SK-N-SH (cell line): ENCODE measurements around the gene SAYSD1. TPM values are rescaled to one million over a fixed set of nuclear protein-coding genes. Genes with fewer than 3 reads are reported as not detected.

ENCODE experiments used
- CHD2 ChIP-seq: fragments of 150-350 bp; IDR thresholded peaks from 2 replicates; pipeline ENCODE4 v1.6.1; 2018; ENCODE audit warnings: low read length; ENCODE audit not compliant: partially characterized antibody
- ELF1 ChIP-seq: IDR thresholded peaks from 2 replicates; pipeline ENCODE4 v1.4.0; 2012
- EP300 ChIP-seq, 2 experiments: IDR thresholded peaks; 2 replicates each; pipeline versions ENCODE4 v1.4.0 to v1.6.1; 2012; ENCODE audit warnings: borderline replicate concordance in 1 of 2, low read depth in 1 of 2, low read length in 1 of 2
- EZH2phosphoT487 ChIP-seq: fragments of 200-600 bp; sonication (generic); IDR thresholded peaks from 2 replicates; pipeline ENCODE4 v1.6.1; 2017; ENCODE audit warnings: low read depth, mixed run types, mild to moderate bottlenecking, antibody characterized with exemption, moderate library complexity, borderline replicate concordance
- FOSL2 ChIP-seq: IDR thresholded peaks from 2 replicates; pipeline ENCODE4 v1.4.0; 2012; ENCODE audit warnings: low read depth, mild to moderate bottlenecking, moderate library complexity, borderline replicate concordance
- FOXJ3 ChIP-seq: sonication (generic); formaldehyde crosslinking; IDR thresholded peaks from 2 replicates; pipeline ENCODE4 v1.5.1; 2020; ENCODE audit warnings: mild to moderate bottlenecking, missing genetic modification reagents
- FOXM1 ChIP-seq: IDR thresholded peaks from 2 replicates; pipeline ENCODE4 v1.4.0; 2012; ENCODE audit warnings: low read depth, mild to moderate bottlenecking
- GABPA ChIP-seq: IDR thresholded peaks from 2 replicates; pipeline ENCODE4 v1.4.0; 2012; ENCODE audit warnings: low read depth, mild to moderate bottlenecking
- JUND ChIP-seq: IDR thresholded peaks from 2 replicates; pipeline ENCODE4 v1.4.0; 2012
- MEF2A ChIP-seq: IDR thresholded peaks from 2 replicates; pipeline ENCODE4 v1.4.0; 2012; ENCODE audit warnings: low read depth, borderline replicate concordance
- NFIC ChIP-seq: IDR thresholded peaks from 2 replicates; pipeline ENCODE4 v1.4.0; 2012; ENCODE audit warnings: borderline replicate concordance
- POLR2AphosphoS5 ChIP-seq: IDR thresholded peaks from 2 replicates; pipeline ENCODE4 v1.6.1; 2012; ENCODE audit warnings: low read depth, low read length
- RAD21 ChIP-seq: IDR thresholded peaks from 2 replicates; pipeline ENCODE4 v1.6.1; 2012; ENCODE audit warnings: mild to moderate bottlenecking, low read length
- RCOR1 ChIP-seq: fragments of 150-350 bp; IDR thresholded peaks from 2 replicates; pipeline ENCODE4 v1.6.1; 2017; ENCODE audit warnings: antibody characterized with exemption, low read length
- RFX5 ChIP-seq: IDR thresholded peaks from 2 replicates; pipeline ENCODE4 v1.6.1; 2012; ENCODE audit warnings: mild to moderate bottlenecking, improper control_type of control experiment, low read length
- RXRA ChIP-seq: IDR thresholded peaks from 2 replicates; pipeline ENCODE4 v1.4.0; 2012; ENCODE audit warnings: low read depth, mild to moderate bottlenecking, borderline replicate concordance
- SIN3A ChIP-seq: IDR thresholded peaks from 2 replicates; pipeline ENCODE4 v1.6.1; 2012; ENCODE audit warnings: low read depth, mild to moderate bottlenecking, low read length, moderate library complexity, borderline replicate concordance
- TAF1 ChIP-seq: IDR thresholded peaks from 2 replicates; pipeline ENCODE4 v1.6.1; 2012; ENCODE audit warnings: low read depth, mild to moderate bottlenecking, low read length, moderate library complexity, borderline replicate concordance
- TEAD4 ChIP-seq: IDR thresholded peaks from 2 replicates; pipeline ENCODE4 v1.4.0; 2012; ENCODE audit warnings: mild to moderate bottlenecking, borderline replicate concordance; ENCODE audit not compliant: insufficient read depth
- YY1 ChIP-seq: IDR thresholded peaks from 2 replicates; pipeline ENCODE4 v1.4.0; 2012; ENCODE audit warnings: low read depth, mild to moderate bottlenecking
- polyA plus RNA-seq, 3 experiments: library from polyadenylated mRNA; depleted of rRNA; stranded (reverse); fragments of >200 nt; gene quantifications; 2 replicates each; pipeline ENCODE4 v1.2.3, GENCODE V29; 2012
- TF ChIP-seq, protein P1 (sequence below): fragments of 150-350 bp; IDR thresholded peaks from 2 replicates; pipeline ENCODE4 v1.6.1; 2017; ENCODE audit warnings: antibody characterized with exemption, low read length, low read depth, borderline replicate concordance
- TF ChIP-seq, protein P2 (sequence below): fragments of 200-600 bp; sonication (generic); IDR thresholded peaks from 2 replicates; pipeline ENCODE4 v1.6.1; 2017; ENCODE audit warnings: antibody characterized with exemption, mild to moderate bottlenecking, moderate library complexity
- TF ChIP-seq, protein P3 (sequence below): fragments of 150-350 bp; IDR thresholded peaks from 2 replicates; pipeline ENCODE4 v1.6.1; 2016; ENCODE audit warnings: mild to moderate bottlenecking, low read depth, low read length
- TF ChIP-seq, protein P4 (sequence below): IDR thresholded peaks from 2 replicates; pipeline ENCODE4 v1.4.0; 2012; ENCODE audit warnings: low read depth
- TF ChIP-seq, protein P5 (sequence below): IDR thresholded peaks from 2 replicates; pipeline ENCODE4; 2012

SAYSD1 gene
- polyA plus RNA-seq, 1 of the 3 experiments (the other 2 are of a cell fraction), result 6.1 TPM

DNA sequence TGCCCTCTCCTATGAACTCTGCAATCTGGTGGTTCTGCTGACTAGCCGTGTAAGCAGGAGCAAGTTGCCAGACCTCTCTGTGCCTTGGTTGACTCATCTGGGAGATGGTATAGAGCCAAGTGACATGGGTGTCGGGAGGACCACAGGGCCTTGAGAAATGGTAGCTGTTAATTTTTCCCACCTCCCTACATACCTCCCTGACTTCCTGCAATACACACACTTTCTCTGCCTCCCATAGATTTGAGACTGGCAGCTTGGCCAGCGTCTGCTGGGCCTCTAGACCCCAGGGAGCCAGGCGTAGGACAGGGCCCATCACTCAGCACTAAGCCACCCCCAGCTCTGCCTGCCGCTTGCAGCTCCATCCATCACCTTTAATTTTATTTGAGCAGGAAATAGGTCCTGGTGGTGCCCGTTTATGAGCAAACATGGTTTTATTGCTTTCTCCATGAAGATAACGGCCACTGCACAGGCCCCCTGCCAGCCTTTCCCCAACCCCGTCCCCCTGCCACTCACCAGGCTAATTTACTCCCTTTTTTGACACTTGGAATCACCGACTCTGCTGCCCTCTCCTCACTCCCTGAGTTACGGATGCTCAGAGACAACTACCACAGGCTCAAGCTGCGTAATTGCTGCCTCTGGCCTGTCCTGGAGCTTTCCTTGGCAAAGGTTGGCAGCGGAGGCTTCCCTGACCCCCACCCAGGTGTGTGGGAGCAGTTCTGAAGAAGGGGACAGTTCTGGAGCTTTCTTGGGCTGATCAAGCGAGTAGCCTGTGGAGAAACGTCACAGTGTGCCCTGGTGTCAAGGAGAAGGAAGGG lies 55.3 kb downstream of the SAYSD1 start (continued):
- TF ChIP-seq RFX5, result no peak
- no peak for TF ChIP-seq JUND
- TF ChIP-seq, protein P1, sequence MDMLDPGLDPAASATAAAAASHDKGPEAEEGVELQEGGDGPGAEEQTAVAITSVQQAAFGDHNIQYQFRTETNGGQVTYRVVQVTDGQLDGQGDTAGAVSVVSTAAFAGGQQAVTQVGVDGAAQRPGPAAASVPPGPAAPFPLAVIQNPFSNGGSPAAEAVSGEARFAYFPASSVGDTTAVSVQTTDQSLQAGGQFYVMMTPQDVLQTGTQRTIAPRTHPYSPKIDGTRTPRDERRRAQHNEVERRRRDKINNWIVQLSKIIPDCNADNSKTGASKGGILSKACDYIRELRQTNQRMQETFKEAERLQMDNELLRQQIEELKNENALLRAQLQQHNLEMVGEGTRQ, result no peak
- TF ChIP-seq FOSL2, result no peak
- TF ChIP-seq, protein P2, sequence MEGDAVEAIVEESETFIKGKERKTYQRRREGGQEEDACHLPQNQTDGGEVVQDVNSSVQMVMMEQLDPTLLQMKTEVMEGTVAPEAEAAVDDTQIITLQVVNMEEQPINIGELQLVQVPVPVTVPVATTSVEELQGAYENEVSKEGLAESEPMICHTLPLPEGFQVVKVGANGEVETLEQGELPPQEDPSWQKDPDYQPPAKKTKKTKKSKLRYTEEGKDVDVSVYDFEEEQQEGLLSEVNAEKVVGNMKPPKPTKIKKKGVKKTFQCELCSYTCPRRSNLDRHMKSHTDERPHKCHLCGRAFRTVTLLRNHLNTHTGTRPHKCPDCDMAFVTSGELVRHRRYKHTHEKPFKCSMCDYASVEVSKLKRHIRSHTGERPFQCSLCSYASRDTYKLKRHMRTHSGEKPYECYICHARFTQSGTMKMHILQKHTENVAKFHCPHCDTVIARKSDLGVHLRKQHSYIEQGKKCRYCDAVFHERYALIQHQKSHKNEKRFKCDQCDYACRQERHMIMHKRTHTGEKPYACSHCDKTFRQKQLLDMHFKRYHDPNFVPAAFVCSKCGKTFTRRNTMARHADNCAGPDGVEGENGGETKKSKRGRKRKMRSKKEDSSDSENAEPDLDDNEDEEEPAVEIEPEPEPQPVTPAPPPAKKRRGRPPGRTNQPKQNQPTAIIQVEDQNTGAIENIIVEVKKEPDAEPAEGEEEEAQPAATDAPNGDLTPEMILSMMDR, result no peak
- no peak for TF ChIP-seq YY1
- no peak for TF ChIP-seq RXRA
- TF ChIP-seq, protein P3, sequence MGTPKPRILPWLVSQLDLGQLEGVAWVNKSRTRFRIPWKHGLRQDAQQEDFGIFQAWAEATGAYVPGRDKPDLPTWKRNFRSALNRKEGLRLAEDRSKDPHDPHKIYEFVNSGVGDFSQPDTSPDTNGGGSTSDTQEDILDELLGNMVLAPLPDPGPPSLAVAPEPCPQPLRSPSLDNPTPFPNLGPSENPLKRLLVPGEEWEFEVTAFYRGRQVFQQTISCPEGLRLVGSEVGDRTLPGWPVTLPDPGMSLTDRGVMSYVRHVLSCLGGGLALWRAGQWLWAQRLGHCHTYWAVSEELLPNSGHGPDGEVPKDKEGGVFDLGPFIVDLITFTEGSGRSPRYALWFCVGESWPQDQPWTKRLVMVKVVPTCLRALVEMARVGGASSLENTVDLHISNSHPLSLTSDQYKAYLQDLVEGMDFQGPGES, result no peak
- TF ChIP-seq ELF1, result no peak
- no peak for TF ChIP-seq FOXJ3 (CRISPR knock-in tag)
- TF ChIP-seq POLR2AphosphoS5, result no peak
- no peak for TF ChIP-seq FOXM1
- no peak for TF ChIP-seq NFIC
- no peak for TF ChIP-seq GABPA
- peak; percentile 40 for TF ChIP-seq CHD2
- no peak for TF ChIP-seq TAF1
- TF ChIP-seq EZH2phosphoT487, result no peak
- peak in 1 of 2 experiments; percentile 82; a peak in 2 of 4 replicates for TF ChIP-seq EP300 (IDR thresholded peaks at IDR 0.05; ENCODE audit: borderline replicate concordance in 1 of 2, low read depth in 1 of 2, low read length in 1 of 2)
- peak; percentile 73 for TF ChIP-seq RCOR1
- no peak for TF ChIP-seq TEAD4
- TF ChIP-seq, protein P4, sequence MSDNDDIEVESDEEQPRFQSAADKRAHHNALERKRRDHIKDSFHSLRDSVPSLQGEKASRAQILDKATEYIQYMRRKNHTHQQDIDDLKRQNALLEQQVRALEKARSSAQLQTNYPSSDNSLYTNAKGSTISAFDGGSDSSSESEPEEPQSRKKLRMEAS, result no peak
- no peak for TF ChIP-seq RAD21
- TF ChIP-seq SIN3A, result no peak
- TF ChIP-seq MEF2A, result no peak
- TF ChIP-seq, protein P5, sequence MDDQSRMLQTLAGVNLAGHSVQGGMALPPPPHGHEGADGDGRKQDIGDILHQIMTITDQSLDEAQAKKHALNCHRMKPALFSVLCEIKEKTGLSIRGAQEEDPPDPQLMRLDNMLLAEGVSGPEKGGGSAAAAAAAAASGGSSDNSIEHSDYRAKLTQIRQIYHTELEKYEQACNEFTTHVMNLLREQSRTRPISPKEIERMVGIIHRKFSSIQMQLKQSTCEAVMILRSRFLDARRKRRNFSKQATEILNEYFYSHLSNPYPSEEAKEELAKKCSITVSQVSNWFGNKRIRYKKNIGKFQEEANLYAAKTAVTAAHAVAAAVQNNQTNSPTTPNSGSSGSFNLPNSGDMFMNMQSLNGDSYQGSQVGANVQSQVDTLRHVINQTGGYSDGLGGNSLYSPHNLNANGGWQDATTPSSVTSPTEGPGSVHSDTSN, result no peak
